ENCODE results near the gene CHAT. TPM values are rescaled to one million over a fixed set of nuclear protein-coding genes. Genes with fewer than 3 reads are reported as not detected.

The CHAT gene
- total RNA-seq, 4 donors from 2014 or later, result not detected

DNA sequence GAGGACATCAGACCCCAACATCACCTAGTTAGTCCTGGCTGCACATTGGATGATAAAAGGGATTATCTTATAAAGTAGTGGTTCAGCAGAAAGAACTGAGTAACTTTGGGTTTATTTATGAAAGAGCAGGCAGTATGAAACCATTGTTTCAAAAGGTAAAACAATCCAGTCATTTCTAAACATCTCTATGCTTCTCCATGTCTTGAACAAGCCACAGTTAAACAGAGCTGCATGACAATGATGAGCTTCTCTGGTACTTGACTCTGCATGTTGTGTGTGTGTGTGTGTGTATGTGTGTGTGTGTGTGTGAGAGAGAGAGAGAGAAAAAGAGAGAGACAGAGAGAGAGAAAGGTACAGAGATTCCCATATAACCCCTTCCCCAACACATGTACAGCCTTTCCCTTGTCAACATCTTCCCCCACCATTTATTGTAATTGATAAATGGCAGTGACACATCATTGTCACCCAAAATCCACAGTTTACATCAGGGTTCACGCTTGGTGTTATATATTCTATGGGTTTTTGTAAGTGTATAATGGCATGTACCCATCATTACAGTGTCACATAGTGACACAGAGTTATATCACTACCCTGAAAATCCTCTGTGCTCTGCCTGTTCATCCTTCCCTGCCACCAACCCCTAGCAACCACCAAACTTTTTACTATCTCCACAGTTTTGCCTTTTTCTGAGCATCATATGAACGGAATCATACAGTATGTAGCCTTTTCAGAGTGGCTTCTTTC, 36.5 kb upstream of the CHAT start:
- ATAC-seq, result no peak
- TF ChIP-seq POLR2A (IDR thresholded peaks at IDR 0.05), result no peak
- TF ChIP-seq, protein P1, sequence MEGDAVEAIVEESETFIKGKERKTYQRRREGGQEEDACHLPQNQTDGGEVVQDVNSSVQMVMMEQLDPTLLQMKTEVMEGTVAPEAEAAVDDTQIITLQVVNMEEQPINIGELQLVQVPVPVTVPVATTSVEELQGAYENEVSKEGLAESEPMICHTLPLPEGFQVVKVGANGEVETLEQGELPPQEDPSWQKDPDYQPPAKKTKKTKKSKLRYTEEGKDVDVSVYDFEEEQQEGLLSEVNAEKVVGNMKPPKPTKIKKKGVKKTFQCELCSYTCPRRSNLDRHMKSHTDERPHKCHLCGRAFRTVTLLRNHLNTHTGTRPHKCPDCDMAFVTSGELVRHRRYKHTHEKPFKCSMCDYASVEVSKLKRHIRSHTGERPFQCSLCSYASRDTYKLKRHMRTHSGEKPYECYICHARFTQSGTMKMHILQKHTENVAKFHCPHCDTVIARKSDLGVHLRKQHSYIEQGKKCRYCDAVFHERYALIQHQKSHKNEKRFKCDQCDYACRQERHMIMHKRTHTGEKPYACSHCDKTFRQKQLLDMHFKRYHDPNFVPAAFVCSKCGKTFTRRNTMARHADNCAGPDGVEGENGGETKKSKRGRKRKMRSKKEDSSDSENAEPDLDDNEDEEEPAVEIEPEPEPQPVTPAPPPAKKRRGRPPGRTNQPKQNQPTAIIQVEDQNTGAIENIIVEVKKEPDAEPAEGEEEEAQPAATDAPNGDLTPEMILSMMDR (IDR thresholded peaks at IDR 0.05 in 4 of 5, conservative IDR thresholded peaks at IDR 0.05 in 1 of 5), result no peak
- in situ Hi-C loops (cut with MboI; ENCODE audit: low sequenced_read_pairs in 4 of 4) (no loop called here), intact Hi-C loops (cut with DNase I; ENCODE audit: low total_unique reads) (no loop called here)
- Histone ChIP-seq H3K4me3 (no peak overlapping the region), H3K36me3 (no peaks in the 10 kb centered on the region), H3K27me3 (no peaks in the 10 kb centered on the region), H3K9me3 (no peaks in the 10 kb centered on the region), H3K27ac (no peak overlapping the region), H3K4me1 (no peaks in the 10 kb centered on the region)
- DNase-seq, result no peak

DNA sequence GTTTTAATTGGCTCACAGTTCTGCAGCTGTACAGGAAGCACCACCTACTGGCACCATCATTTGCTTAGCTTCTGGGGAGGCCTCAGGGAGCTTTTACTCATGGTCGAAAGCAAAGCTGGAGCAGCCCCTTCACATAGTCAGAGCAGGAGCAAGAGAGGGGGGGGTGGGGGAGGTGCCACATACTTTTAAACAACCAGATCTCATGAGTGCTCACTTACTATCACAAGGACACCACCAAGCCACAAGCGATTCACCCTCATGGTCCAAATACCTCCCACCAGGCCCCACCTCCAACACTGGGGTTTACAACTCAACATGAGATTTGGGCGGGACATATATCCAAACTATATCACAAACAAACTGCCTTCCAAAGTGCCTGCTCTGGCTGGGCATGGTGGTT, 35.4 kb upstream of the CHAT start:
- TF ChIP-seq, protein P1 (IDR thresholded peaks at IDR 0.05 in 4 of 5, conservative IDR thresholded peaks at IDR 0.05 in 1 of 5), result no peak
- TF ChIP-seq POLR2A (IDR thresholded peaks at IDR 0.05), result no peak
- DNase-seq, result no peak
- Histone ChIP-seq H3K27ac (no peak overlapping the region), H3K4me1 (no peaks in the 10 kb centered on the region), H3K4me3 (no peak overlapping the region), H3K36me3 (no peaks in the 10 kb centered on the region), H3K27me3 (no peaks in the 10 kb centered on the region), H3K9me3 (no peaks in the 10 kb centered on the region)
- in situ Hi-C loops (cut with MboI; ENCODE audit: low sequenced_read_pairs in 4 of 4), result no loop called here
- ATAC-seq, result no peak
- intact Hi-C loops (cut with DNase I; ENCODE audit: low total_unique reads), result no loop called here

DNA sequence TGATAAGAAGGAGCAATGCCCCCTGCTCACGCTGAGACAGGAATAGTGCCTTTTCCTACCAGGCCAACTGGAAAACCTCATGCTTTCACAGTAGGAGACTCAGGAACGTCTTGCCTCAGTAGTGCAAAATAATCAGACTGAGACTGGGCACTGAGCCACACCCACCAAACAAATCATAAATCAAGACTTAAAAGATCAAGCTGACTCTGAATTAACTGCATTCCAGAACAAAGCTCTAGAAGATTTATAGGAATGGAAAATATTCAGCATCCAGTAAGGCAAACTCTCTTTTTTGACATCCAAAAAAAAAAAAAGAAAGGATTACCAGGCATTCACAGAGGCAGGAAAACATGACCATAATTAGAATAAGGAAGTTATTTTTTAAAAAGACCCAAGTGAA, 34.2 kb upstream of the CHAT start:
- Histone ChIP-seq H3K4me1 (no peaks in the 10 kb centered on the region), H3K4me3 (no peak overlapping the region), H3K27me3 (no peaks in the 10 kb centered on the region), H3K36me3 (no peaks in the 10 kb centered on the region), H3K9me3 (no peaks in the 10 kb centered on the region), H3K27ac (no peak overlapping the region)
- no peak for TF ChIP-seq POLR2A (IDR thresholded peaks at IDR 0.05)
- TF ChIP-seq, protein P1 (IDR thresholded peaks at IDR 0.05 in 4 of 5, conservative IDR thresholded peaks at IDR 0.05 in 1 of 5), result no peak
- DNase-seq, result no peak
- ATAC-seq, result no peak
- in situ Hi-C loops (cut with MboI; ENCODE audit: low sequenced_read_pairs in 4 of 4) (no loop called here), intact Hi-C loops (cut with DNase I; ENCODE audit: low total_unique reads) (no loop called here)

DNA sequence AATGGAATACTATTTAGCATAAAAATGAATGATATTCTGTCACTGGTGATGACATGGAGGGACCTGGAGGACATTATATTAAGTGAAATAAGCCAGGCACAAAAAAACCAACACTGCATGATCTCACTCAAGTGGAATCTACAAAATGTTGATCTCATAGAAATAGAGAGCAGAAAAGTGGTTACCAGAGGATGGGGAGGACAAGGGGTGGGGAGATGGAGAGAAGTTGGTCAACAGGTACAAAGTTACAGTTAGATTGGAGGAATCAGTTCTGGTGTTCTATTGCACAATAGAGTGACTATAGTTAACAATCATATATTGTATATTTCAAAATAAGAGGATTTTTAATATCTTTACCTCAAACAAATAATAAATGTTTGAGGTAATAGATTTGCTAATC, 28.4 kb upstream of the CHAT start:
- peaks cover 0 to 3% (median 0%) of the 10 kb centered on the region in 3 donors for H3K27me3 ChIP-seq
- ATAC-seq, result no peak

More for the DNA sequence above, 28.4 kb upstream of the CHAT start:
- Histone ChIP-seq H3K27ac (no peak overlapping the region), H3K4me1 (no peaks in the 10 kb centered on the region), H3K4me3 (no peak overlapping the region), H3K9me3 (no peaks in the 10 kb centered on the region), H3K36me3 (no peaks in the 10 kb centered on the region)
- TF ChIP-seq POLR2A (IDR thresholded peaks at IDR 0.05), result no peak
- TF ChIP-seq, protein P1 (IDR thresholded peaks at IDR 0.05 in 4 of 5, conservative IDR thresholded peaks at IDR 0.05 in 1 of 5), result no peak
- intact Hi-C loops (cut with DNase I; ENCODE audit: low total_unique reads), result no loop called here
- DNase-seq, result no peak
- in situ Hi-C loops (cut with MboI; ENCODE audit: low sequenced_read_pairs in 4 of 4), result no loop called here

Data from gastrocnemius medialis (tissue), 4 donors.